ENCODE results near the gene RUFY1. TPM values are rescaled to one million over a fixed set of nuclear protein-coding genes. Genes with fewer than 3 reads are reported as not detected.

The RUFY1 gene
- total and polyA plus RNA-seq, 2 donors (not counting 3 experiments of a cell fraction or from before 2014, with no cell fraction given) = 25.6 to 44.9 TPM

GRCh38 chr5:179505636-179506261 lies 44.6 kb upstream of the RUFY1 start:
- Histone ChIP-seq H3K9me1 (replicated peaks; ENCODE audit: control insufficient read depth, extremely low read depth, insufficient read depth, low read length) (no peaks in the 10 kb centered on the region), H3K36me3 (ENCODE audit: control insufficient read depth in 2 of 2, extremely low read depth in 1 of 2, insufficient read depth in 2 of 2, low read length in 2 of 2) (no peaks in the 10 kb centered on the region), H3K9ac (replicated peaks; ENCODE audit: extremely low read depth, insufficient read depth, low read length) (no peak overlapping the region), H4K20me1 (replicated peaks; ENCODE audit: control insufficient read depth, extremely low read depth, insufficient read depth, low read length) (no peaks in the 10 kb centered on the region), H2AFZ (ENCODE audit: low read depth, low read length) (no peak overlapping the region), H3K4me3 (replicated peaks in 1 of 3; ENCODE audit: insufficient read depth in 1 of 3, low read depth in 1 of 3, low read length in 3 of 3) (no peak overlapping the region), H3K27me3 (ENCODE audit: control insufficient read depth in 2 of 2, insufficient read depth in 2 of 2, low read length in 2 of 2) (no peaks in the 10 kb centered on the region), H3K27ac (ENCODE audit: insufficient read depth, low read depth, low read length) (no peak overlapping the region), H3K4me2 (ENCODE audit: insufficient read depth, low read length) (no peak overlapping the region), H3K9me3 (replicated peaks; ENCODE audit: control insufficient read depth, insufficient read depth, low read length) (no peaks in the 10 kb centered on the region), H3K79me2 (ENCODE audit: control insufficient read depth, insufficient read depth, low read length) (no peaks in the 10 kb centered on the region), H3K4me1 (ENCODE audit: control insufficient read depth, extremely low read depth, insufficient read depth, low read length) (no peaks in the 10 kb centered on the region)
- POLR2A ChIA-PET = no interaction called here
- FAIRE-seq (no peak), DNase-seq (ENCODE audit: low read depth, low spot score) (no peak)
- TF ChIP-seq MYC (IDR thresholded peaks at IDR 0.05; ENCODE audit: low read depth, low read length) = no peak
- TF ChIP-seq, protein P1, sequence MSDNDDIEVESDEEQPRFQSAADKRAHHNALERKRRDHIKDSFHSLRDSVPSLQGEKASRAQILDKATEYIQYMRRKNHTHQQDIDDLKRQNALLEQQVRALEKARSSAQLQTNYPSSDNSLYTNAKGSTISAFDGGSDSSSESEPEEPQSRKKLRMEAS (IDR thresholded peaks at IDR 0.05; ENCODE audit: insufficient read depth, insufficient read length) = no peak
- TF ChIP-seq, protein P2, sequence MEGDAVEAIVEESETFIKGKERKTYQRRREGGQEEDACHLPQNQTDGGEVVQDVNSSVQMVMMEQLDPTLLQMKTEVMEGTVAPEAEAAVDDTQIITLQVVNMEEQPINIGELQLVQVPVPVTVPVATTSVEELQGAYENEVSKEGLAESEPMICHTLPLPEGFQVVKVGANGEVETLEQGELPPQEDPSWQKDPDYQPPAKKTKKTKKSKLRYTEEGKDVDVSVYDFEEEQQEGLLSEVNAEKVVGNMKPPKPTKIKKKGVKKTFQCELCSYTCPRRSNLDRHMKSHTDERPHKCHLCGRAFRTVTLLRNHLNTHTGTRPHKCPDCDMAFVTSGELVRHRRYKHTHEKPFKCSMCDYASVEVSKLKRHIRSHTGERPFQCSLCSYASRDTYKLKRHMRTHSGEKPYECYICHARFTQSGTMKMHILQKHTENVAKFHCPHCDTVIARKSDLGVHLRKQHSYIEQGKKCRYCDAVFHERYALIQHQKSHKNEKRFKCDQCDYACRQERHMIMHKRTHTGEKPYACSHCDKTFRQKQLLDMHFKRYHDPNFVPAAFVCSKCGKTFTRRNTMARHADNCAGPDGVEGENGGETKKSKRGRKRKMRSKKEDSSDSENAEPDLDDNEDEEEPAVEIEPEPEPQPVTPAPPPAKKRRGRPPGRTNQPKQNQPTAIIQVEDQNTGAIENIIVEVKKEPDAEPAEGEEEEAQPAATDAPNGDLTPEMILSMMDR (IDR thresholded peaks at IDR 0.05; ENCODE audit: extremely low read depth in 1 of 2, insufficient read depth in 1 of 2, low read depth in 1 of 2, low read length in 2 of 2) = no peak
- no peak for TF ChIP-seq POLR2A (IDR thresholded peaks at IDR 0.05; ENCODE audit: low read depth, low read length)
- no peak for TF ChIP-seq FOS (IDR thresholded peaks at IDR 0.05; ENCODE audit: borderline replicate concordance, insufficient read depth, low read length)
- no peak for TF ChIP-seq GATA2 (IDR thresholded peaks at IDR 0.05; ENCODE audit: insufficient read depth, insufficient read length, low read depth, low read length)
- TF ChIP-seq JUN (IDR thresholded peaks at IDR 0.05; ENCODE audit: borderline replicate concordance, insufficient read depth, insufficient read length, low read depth) = no peak
- TF ChIP-seq EZH2 (IDR thresholded peaks at IDR 0.05; ENCODE audit: borderline replicate concordance, low read depth, low read length, severe bottlenecking) = no peak
- no peak for TF ChIP-seq POLR2AphosphoS5 (IDR thresholded peaks at IDR 0.05; ENCODE audit: insufficient read depth, low read depth, low read length)
- CTCF ChIA-PET = no interaction called here
- BruUV-seq (replicated peaks) = no TSS peak
- intact Hi-C loops (cut with micrococcal nuclease) (no loop called here), dilution Hi-C loops (cut with MboI; ENCODE audit: extremely low pct_ligation_motif_present, low sequenced_read_pairs) (no loop called here)

Measured in endothelial cell of umbilical vein (primary cell).